OCI-LY7 (cell line): ENCODE results near the gene TBXA2R. TPM values are rescaled to one million over a fixed set of nuclear protein-coding genes. Genes with fewer than 3 reads are reported as not detected.

Source experiments
- BruUV-seq: library from RNA; stranded (reverse); fragments of 400-500 nt; replicated peaks from 2 replicates; lab custom pipeline; 2021; lab: Mats Ljungman, UMichigan
- CTCF ChIA-PET: fragments of 300-600 bp; sonication (Branson Sonifier 250); formaldehyde crosslinking; loops from one replicate; lab custom pipeline; 2022; ENCODE audit warnings: antibody characterized with exemption; ENCODE audit not compliant: unreplicated experiment; lab: Charles Lee
- POLR2A ChIA-PET: fragments of 300-600 bp; sonication (Branson Sonifier 250); formaldehyde crosslinking; loops from one replicate; lab custom pipeline; 2022; ENCODE audit warnings: antibody characterized with exemption; lab: Charles Lee
- DNase-seq: peaks from one replicate; pipeline ENCODE4 v3.0.0-alpha.2; 2015; ENCODE audit warnings: low spot score
- H2AFZ ChIP-seq: fragments of 200-600 bp; sonication (generic), shearing (Covaris generic); 2 replicates; pipeline ENCODE4 v1.6.1; 2014; ENCODE audit warnings: mild to moderate bottlenecking, antibody characterized with exemption, low read length, moderate library complexity
- H3K27ac ChIP-seq: fragments of 200-600 bp; sonication (generic); 2 replicates; pipeline ENCODE4 v1.5.1; 2014; ENCODE audit warnings: mixed run types, low read depth, mild to moderate bottlenecking, moderate library complexity, low read length, inconsistent platforms; ENCODE audit not compliant: poor library complexity, severe bottlenecking
- H3K36me3 ChIP-seq: fragments of 200-600 bp; sonication (generic); 2 replicates; pipeline ENCODE4 v1.6.1; 2014; ENCODE audit warnings: mild to moderate bottlenecking, antibody characterized with exemption, low read length, moderate library complexity, mixed read lengths; ENCODE audit not compliant: insufficient read depth
- H3K4me1 ChIP-seq: fragments of 200-600 bp; sonication (generic); 2 replicates; pipeline ENCODE4 v1.5.1; 2014; ENCODE audit warnings: mild to moderate bottlenecking, low read length; ENCODE audit not compliant: insufficient read depth, poor library complexity, severe bottlenecking
- H3K4me2 ChIP-seq: fragments of 200-600 bp; sonication (generic); 2 replicates; pipeline ENCODE4 v1.6.1; 2014; ENCODE audit warnings: mild to moderate bottlenecking, low read length
- H3K4me3 ChIP-seq: fragments of 200-600 bp; sonication (generic); 2 replicates; pipeline ENCODE4 v1.5.1; 2014; ENCODE audit warnings: mild to moderate bottlenecking, low read depth, low read length; ENCODE audit not compliant: poor library complexity, severe bottlenecking
- H3K79me2 ChIP-seq: fragments of 200-600 bp; sonication (generic); 2 replicates; pipeline ENCODE4 v1.6.1; 2016; ENCODE audit warnings: low read depth, mild to moderate bottlenecking, low read length, moderate library complexity, mixed read lengths; ENCODE audit not compliant: insufficient read depth
- H3K9me2 ChIP-seq: fragments of 200-600 bp; sonication (generic); 2 replicates; pipeline ENCODE4 v1.6.1; 2016; ENCODE audit warnings: mild to moderate bottlenecking, low read length, mixed read lengths; ENCODE audit not compliant: insufficient read depth
- H3K9me3 ChIP-seq: fragments of 200-600 bp; sonication (generic); 2 replicates; pipeline ENCODE4 v1.6.1; 2014; ENCODE audit warnings: mild to moderate bottlenecking, mixed run types, low read length, mixed read lengths
- H4K20me1 ChIP-seq: fragments of 200-600 bp; sonication (generic); 2 replicates; pipeline ENCODE4 v1.6.1; 2014; ENCODE audit warnings: mild to moderate bottlenecking, antibody characterized with exemption, low read length, moderate library complexity, mixed read lengths; ENCODE audit not compliant: insufficient read depth
- EZH2phosphoT487 ChIP-seq: fragments of 200-600 bp; sonication (generic); IDR thresholded peaks from 2 replicates; pipeline ENCODE4 v1.6.1; 2018; ENCODE audit warnings: low read depth, borderline replicate concordance, mild to moderate bottlenecking, mixed run types, antibody characterized with exemption, low read length, moderate library complexity, mixed read lengths
- intact Hi-C: fragments of 100-400 bp; cut with micrococcal nuclease; formaldehyde crosslinking; loops from one replicate; pipeline ENCODE4 v1.10.0; 2022; ENCODE audit not compliant: unreplicated experiment
- total RNA-seq, 2 experiments: library from RNA; depleted of rRNA in 1 of 2; stranded (reverse); fragments of >200 nt in 1 of 2; shearing (Covaris generic) in 1 of 2; gene quantifications; 2 replicates each; pipeline ENCODE4 v1.2.3, GENCODE V29; 2014 to 2022
- TF ChIP-seq, protein P1 (sequence below): fragments of 200-600 bp; sonication (generic); conservative IDR thresholded peaks from 2 replicates; pipeline ENCODE4 v1.5.1; 2014; ENCODE audit warnings: mild to moderate bottlenecking, antibody characterized with exemption, low read length, moderate library complexity, mixed read lengths

Gene TBXA2R
- total RNA-seq, 2 experiments from 2014 or later, result not detected

DNA sequence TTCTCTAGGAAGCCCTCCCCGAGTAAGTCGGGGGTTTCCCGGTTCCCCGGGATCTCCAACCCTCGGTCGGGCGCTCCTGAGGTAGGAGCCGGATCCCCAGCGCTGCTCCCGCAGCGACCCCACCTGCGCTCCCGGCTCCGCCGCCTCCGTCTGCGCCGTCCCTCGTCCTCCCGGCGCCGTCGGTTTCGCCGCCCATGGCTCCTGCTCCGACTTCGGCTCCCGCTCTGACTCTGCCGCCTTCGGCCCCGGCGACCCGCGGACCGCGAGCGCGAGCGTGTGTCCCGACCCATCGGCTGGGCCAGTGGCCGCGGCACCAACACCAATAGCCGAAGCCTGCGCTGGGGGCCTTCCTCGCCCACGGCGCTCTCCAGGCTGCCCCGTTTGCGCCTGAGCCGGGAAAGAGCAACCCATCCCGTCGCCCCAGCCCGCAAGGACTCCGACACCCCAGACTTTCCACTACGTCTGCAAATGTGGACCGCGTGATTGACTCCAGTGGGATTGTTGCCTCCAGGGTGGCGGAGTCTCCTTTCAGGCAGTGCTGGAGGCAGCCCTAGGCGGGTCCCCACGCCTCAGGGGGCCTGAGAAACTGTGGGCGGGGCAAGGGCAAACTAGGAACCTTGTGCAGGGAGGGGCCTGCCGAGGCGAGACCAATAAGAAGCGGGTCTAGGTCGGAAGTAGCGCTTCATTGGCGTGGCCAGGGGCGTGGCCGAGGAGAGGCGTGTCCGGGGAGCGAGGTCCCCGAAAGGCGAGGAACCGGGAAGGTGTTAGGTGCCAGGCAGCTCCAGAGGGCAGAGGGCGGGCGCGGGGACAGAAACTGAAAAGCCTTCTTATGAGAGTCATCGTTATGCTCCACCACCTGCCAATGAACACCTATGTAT, 20.0 kb upstream of the TBXA2R start, which contains the start of gene CACTIN:
CACTIN (minus strand) TSS at position 318 of the 878 bp plus-strand sequence; CDS start at position 290, 28 bp downstream.
- Histone ChIP-seq H3K36me3 (peaks cover 12% of the 10 kb centered on the region), H3K9me2 (no peaks in the 10 kb centered on the region), H3K4me1 (peaks cover 18% of the 10 kb centered on the region), H2AFZ (peak within 1 kb of the TSS; percentile 63; the same call in 1 of the 2 replicates), H4K20me1 (0 out of 2 replicates have a peak, but pooled peaks cover 11% of the 10 kb centered on the region), H3K4me3 (peak within 1 kb of the TSS; percentile 100), H3K79me2 (peaks cover 21% of the 10 kb centered on the region), H3K27ac (peak within 1 kb of the TSS; percentile 56), H3K4me2 (peak within 1 kb of the TSS; percentile 88), H3K9me3 (no peaks in the 10 kb centered on the region)
- ChIA-PET POLR2A (interaction anchor here (1.0 to 1.3 kb wide), 2 partner anchors 48 to 147 kb away, joined by 3 to 6 read pairs; partner anchors contain the start of gene SMIM24), CTCF (interaction anchor here (1.0 kb wide), 1 partner anchor 10 kb away, joined by 4 read pairs; no protein-coding TSS in a partner anchor)
- peak; percentile 99 for DNase-seq
- intact Hi-C loops, result loop anchor here (2.0 to 5.0 kb wide), 2 partner anchors 122 to 136 kb away; partner anchors contain the start of genes APBA3 and MRPL54
- TF ChIP-seq, protein P1, sequence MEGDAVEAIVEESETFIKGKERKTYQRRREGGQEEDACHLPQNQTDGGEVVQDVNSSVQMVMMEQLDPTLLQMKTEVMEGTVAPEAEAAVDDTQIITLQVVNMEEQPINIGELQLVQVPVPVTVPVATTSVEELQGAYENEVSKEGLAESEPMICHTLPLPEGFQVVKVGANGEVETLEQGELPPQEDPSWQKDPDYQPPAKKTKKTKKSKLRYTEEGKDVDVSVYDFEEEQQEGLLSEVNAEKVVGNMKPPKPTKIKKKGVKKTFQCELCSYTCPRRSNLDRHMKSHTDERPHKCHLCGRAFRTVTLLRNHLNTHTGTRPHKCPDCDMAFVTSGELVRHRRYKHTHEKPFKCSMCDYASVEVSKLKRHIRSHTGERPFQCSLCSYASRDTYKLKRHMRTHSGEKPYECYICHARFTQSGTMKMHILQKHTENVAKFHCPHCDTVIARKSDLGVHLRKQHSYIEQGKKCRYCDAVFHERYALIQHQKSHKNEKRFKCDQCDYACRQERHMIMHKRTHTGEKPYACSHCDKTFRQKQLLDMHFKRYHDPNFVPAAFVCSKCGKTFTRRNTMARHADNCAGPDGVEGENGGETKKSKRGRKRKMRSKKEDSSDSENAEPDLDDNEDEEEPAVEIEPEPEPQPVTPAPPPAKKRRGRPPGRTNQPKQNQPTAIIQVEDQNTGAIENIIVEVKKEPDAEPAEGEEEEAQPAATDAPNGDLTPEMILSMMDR, result no peak
- TF ChIP-seq EZH2phosphoT487, result no peak
- BruUV-seq, result no TSS peak

DNA sequence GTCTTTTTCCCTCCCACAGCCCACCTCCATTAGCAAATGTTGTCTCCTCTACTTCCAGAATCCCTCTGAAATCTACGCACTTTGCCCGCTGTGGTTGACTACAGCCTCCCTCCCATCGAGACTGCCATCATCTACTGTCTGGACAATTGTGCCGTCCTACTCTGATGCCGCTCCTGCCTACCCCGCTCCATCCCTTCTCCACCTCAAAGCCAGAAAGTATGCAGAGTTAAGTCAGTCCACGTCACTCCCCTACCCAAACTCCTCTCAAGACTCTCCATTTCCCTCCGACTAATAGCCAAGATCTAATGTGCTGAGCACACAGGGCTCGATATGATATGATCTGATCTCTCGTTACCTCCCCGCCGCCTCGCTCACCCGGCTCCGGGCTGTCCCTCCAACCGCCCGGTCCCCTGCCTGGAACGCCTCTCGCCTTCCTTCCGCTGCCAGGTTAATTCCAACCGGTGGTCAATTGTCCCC, 19.4 kb upstream of the TBXA2R start:
- ChIA-PET POLR2A (no interaction called here), CTCF (no interaction called here)
- Histone ChIP-seq H3K9me2 (no peaks in the 10 kb centered on the region), H3K4me1 (peaks cover 18% of the 10 kb centered on the region), H2AFZ (peak overlapping the region; percentile 63; the same call in 1 of the 2 replicates), H4K20me1 (0 out of 2 replicates have a peak, but pooled peaks cover 11% of the 10 kb centered on the region), H3K4me3 (peak overlapping the region; percentile 100), H3K4me2 (peak overlapping the region; percentile 88), H3K36me3 (peaks cover 17% of the 10 kb centered on the region), H3K79me2 (peaks cover 21% of the 10 kb centered on the region), H3K9me3 (no peaks in the 10 kb centered on the region), H3K27ac (peak overlapping the region; percentile 56)
- intact Hi-C loops, result loop anchor here (2.0 to 5.0 kb wide), 2 partner anchors 121 to 136 kb away; partner anchors contain the start of genes APBA3 and MRPL54
- TF ChIP-seq, protein P1, result no peak
- no peak for TF ChIP-seq EZH2phosphoT487
- no TSS peak for BruUV-seq
- DNase-seq, result no peak
